Sigmoid colon (tissue), 4 donors: Measurements from ENCODE around the gene HECTD3.
"Not testable (repeated sequence)": the region's sequence is repeated elsewhere in the genome, so short reads cannot be mapped to it uniquely, and the experiment has no call there.

Source experiments
- EP300 ChIP-seq, 4 donors: sonication (generic); formaldehyde crosslinking; IDR thresholded peaks; one replicate each; pipeline ENCODE4 v1.6.1; 2017; ENCODE audit warnings: antibody characterized with exemption in 4 of 4
- POLR2A ChIP-seq, 2 donors: fragments of 450-650 bp; IDR thresholded peaks; one replicate each; pipeline ENCODE4 v1.6.1; 2016; ENCODE audit warnings: antibody characterized with exemption in 2 of 2, mild to moderate bottlenecking in 2 of 2, moderate library complexity in 2 of 2
- TF ChIP-seq, protein P1 (sequence below), 4 experiments: fragments of 450-650 bp in 3 of 4; fragments of 200-600 bp in 1 of 4; IDR thresholded peaks; one replicate each; pipeline ENCODE4 v1.5.1; 2016 to 2019; ENCODE audit warnings: antibody characterized with exemption in 4 of 4, mild to moderate bottlenecking in 3 of 4, moderate library complexity in 2 of 4

GRCh38 chr1:44957566-44957965 lies 53.6 kb downstream of the HECTD3 start:
- TF ChIP-seq, protein P1, sequence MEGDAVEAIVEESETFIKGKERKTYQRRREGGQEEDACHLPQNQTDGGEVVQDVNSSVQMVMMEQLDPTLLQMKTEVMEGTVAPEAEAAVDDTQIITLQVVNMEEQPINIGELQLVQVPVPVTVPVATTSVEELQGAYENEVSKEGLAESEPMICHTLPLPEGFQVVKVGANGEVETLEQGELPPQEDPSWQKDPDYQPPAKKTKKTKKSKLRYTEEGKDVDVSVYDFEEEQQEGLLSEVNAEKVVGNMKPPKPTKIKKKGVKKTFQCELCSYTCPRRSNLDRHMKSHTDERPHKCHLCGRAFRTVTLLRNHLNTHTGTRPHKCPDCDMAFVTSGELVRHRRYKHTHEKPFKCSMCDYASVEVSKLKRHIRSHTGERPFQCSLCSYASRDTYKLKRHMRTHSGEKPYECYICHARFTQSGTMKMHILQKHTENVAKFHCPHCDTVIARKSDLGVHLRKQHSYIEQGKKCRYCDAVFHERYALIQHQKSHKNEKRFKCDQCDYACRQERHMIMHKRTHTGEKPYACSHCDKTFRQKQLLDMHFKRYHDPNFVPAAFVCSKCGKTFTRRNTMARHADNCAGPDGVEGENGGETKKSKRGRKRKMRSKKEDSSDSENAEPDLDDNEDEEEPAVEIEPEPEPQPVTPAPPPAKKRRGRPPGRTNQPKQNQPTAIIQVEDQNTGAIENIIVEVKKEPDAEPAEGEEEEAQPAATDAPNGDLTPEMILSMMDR (IDR thresholded peaks at IDR 0.05), result not testable (repeated sequence)
- TF ChIP-seq EP300, POLR2A (IDR thresholded peaks at IDR 0.05): not testable (repeated sequence)
